ENCODE results near the gene TMEM192.
"Not testable (repeated sequence)": the region's sequence is repeated elsewhere in the genome, so short reads cannot be mapped to it uniquely, and the experiment has no call there.

TMEM192 gene

GRCh38 chr4:165077034-165077578 is 35.6 kb downstream of the TMEM192 start:
- H3K4me1 ChIP-seq (ENCODE audit: control insufficient read depth in 1 of 2, insufficient read depth in 2 of 2, low read length in 2 of 2) = peaks cover 0 to 3% of the 10 kb centered on the region in 2 experiments
- no peak overlapping the region for H3K9ac ChIP-seq (ENCODE audit: low read length)
- H2AFZ ChIP-seq (ENCODE audit: insufficient read depth, low read length, poor library complexity) = no peak overlapping the region
- H3K14ac ChIP-seq (ENCODE audit: low read length) = no peak overlapping the region
- H3K4ac ChIP-seq (ENCODE audit: low read depth, low read length) = no peak overlapping the region
- peaks cover 2 to 3% of the 10 kb centered on the region in 2 experiments for H3K36me3 ChIP-seq (ENCODE audit: control insufficient read depth in 1 of 2, insufficient read depth in 2 of 2, low read length in 2 of 2)
- no peak overlapping the region for H3K23ac ChIP-seq (ENCODE audit: low read length)
- no peaks in the 10 kb centered on the region for H3K27me3 ChIP-seq (ENCODE audit: insufficient read depth, low read length)
- no peak overlapping the region for H2BK5ac ChIP-seq (ENCODE audit: low read depth, low read length, poor library complexity)
- no CpG with 5 or more reads among the region's 5 CpGs for WGBS (ENCODE audit: extremely low coverage, insufficient coverage, insufficient read length)
- no peak overlapping the region for H2BK120ac ChIP-seq (ENCODE audit: insufficient read depth, low read length, poor library complexity)
- H3K79me1 ChIP-seq (ENCODE audit: low read length) = no peaks in the 10 kb centered on the region
- no peak for DNase-seq
- H2AK5ac ChIP-seq (ENCODE audit: low read length) = no peak overlapping the region
- no peak overlapping the region for H3K18ac ChIP-seq (ENCODE audit: low read length)
- H3K9me3 ChIP-seq (ENCODE audit: insufficient read depth, low read depth, low read length) = no peaks in the 10 kb centered on the region
- H4K12ac ChIP-seq (ENCODE audit: low read depth, low read length) = no peak overlapping the region
- H4K91ac ChIP-seq (ENCODE audit: low read depth, low read length) = no peak overlapping the region
- no peak overlapping the region for H3K4me2 ChIP-seq (ENCODE audit: low read length)
- H3K27ac ChIP-seq (ENCODE audit: low read depth, low read length) = no peak overlapping the region
- H2BK12ac ChIP-seq (ENCODE audit: low read length) = no peak overlapping the region
- H4K8ac ChIP-seq (ENCODE audit: low read depth, low read length) = no peak overlapping the region
- no peaks in the 10 kb centered on the region for H3K79me2 ChIP-seq (ENCODE audit: control insufficient read depth, insufficient read depth, low read length, poor library complexity)
- H3K4me3 ChIP-seq (ENCODE audit: low read depth, low read length) = no peak overlapping the region

GRCh38 chr4:165073346-165073745 is 39.3 kb downstream of the TMEM192 start:
- not testable (repeated sequence) for H3K9me3 ChIP-seq (ENCODE audit: insufficient read depth, low read depth, low read length); H4K91ac ChIP-seq (ENCODE audit: low read depth, low read length); H3K9ac ChIP-seq (ENCODE audit: low read length); H3K18ac ChIP-seq (ENCODE audit: low read length); H3K4me3 ChIP-seq (ENCODE audit: low read depth, low read length); H3K27ac ChIP-seq (ENCODE audit: low read depth, low read length); H3K79me1 ChIP-seq (ENCODE audit: low read length); H4K12ac ChIP-seq (ENCODE audit: low read depth, low read length); H2AK5ac ChIP-seq (ENCODE audit: low read length); H3K27me3 ChIP-seq (ENCODE audit: insufficient read depth, low read length); H3K36me3 ChIP-seq (ENCODE audit: control insufficient read depth in 1 of 2, insufficient read depth in 2 of 2, low read length in 2 of 2); H3K23ac ChIP-seq (ENCODE audit: low read length); H3K4ac ChIP-seq (ENCODE audit: low read depth, low read length); H3K4me1 ChIP-seq (ENCODE audit: control insufficient read depth in 1 of 2, insufficient read depth in 2 of 2, low read length in 2 of 2); H2AFZ ChIP-seq (ENCODE audit: insufficient read depth, low read length, poor library complexity); H4K8ac ChIP-seq (ENCODE audit: low read depth, low read length); H2BK120ac ChIP-seq (ENCODE audit: insufficient read depth, low read length, poor library complexity); H2BK5ac ChIP-seq (ENCODE audit: low read depth, low read length, poor library complexity); H3K4me2 ChIP-seq (ENCODE audit: low read length); H2BK12ac ChIP-seq (ENCODE audit: low read length); H3K14ac ChIP-seq (ENCODE audit: low read length); DNase-seq; H3K79me2 ChIP-seq (ENCODE audit: control insufficient read depth, insufficient read depth, low read length, poor library complexity)
- no CpG with 5 or more reads among the region's 11 CpGs for WGBS (ENCODE audit: extremely low coverage, insufficient coverage, insufficient read length)

GRCh38 chr4:165070560-165070959 is 42.1 kb downstream of the TMEM192 start:
- WGBS (ENCODE audit: extremely low coverage, insufficient coverage, insufficient read length) = no CpG with 5 or more reads among the region's 1 CpG
- H3K36me3 ChIP-seq (ENCODE audit: control insufficient read depth in 1 of 2, insufficient read depth in 2 of 2, low read length in 2 of 2) = no peaks in the 10 kb centered on the region

DNA sequence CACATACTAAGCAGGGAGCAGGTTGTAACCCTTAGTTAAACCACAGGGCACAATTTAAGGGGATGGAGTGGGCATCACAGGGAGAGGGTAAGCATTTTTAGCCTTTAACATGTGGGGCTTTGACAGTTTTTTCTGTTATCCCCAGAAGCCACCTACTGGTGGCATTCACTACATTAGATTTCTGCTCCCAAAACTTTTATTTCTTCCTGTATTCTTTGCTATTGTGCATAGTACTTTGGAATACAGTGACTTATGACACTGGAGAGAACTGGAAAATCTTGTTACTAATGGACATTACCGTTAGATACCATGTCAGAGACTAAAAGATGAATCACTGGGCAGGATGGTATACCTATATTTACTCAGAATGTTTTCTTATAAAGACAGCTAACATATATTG is 51.7 kb downstream of the TMEM192 start:
- no peak overlapping the region for H2BK12ac ChIP-seq (ENCODE audit: low read length)
- H3K4ac ChIP-seq (ENCODE audit: low read depth, low read length) = no peak overlapping the region
- peak in 1 of 2 donors; percentile 9 for DNase-seq
- H3K4me1 ChIP-seq (ENCODE audit: control insufficient read depth in 1 of 2, insufficient read depth in 2 of 2, low read length in 2 of 2) = no peaks in the 10 kb centered on the region
- no peak overlapping the region for H2BK120ac ChIP-seq (ENCODE audit: insufficient read depth, low read length, poor library complexity)
- H3K23ac ChIP-seq (ENCODE audit: low read length) = no peak overlapping the region
- no CpG with 5 or more reads among the region's 1 CpG for WGBS (ENCODE audit: extremely low coverage, insufficient coverage, insufficient read length)
- H3K27ac ChIP-seq (ENCODE audit: low read depth, low read length) = no peak overlapping the region
- no peak overlapping the region for H3K18ac ChIP-seq (ENCODE audit: low read length)
- no peak overlapping the region for H4K91ac ChIP-seq (ENCODE audit: low read depth, low read length)
- no peak overlapping the region for H3K4me2 ChIP-seq (ENCODE audit: low read length)
- no peak overlapping the region for H4K8ac ChIP-seq (ENCODE audit: low read depth, low read length)
- H3K79me1 ChIP-seq (ENCODE audit: low read length) = no peaks in the 10 kb centered on the region
- H3K9ac ChIP-seq (ENCODE audit: low read length) = no peak overlapping the region
- no peak overlapping the region for H3K14ac ChIP-seq (ENCODE audit: low read length)
- no peaks in the 10 kb centered on the region for H3K36me3 ChIP-seq (ENCODE audit: control insufficient read depth in 1 of 2, insufficient read depth in 2 of 2, low read length in 2 of 2)
- H3K27me3 ChIP-seq (ENCODE audit: insufficient read depth, low read length) = no peaks in the 10 kb centered on the region
- H2AFZ ChIP-seq (ENCODE audit: insufficient read depth, low read length, poor library complexity) = no peak overlapping the region
- no peak overlapping the region for H2BK5ac ChIP-seq (ENCODE audit: low read depth, low read length, poor library complexity)
- H3K4me3 ChIP-seq (ENCODE audit: low read depth, low read length) = no peak overlapping the region
- H3K9me3 ChIP-seq (ENCODE audit: insufficient read depth, low read depth, low read length) = no peaks in the 10 kb centered on the region
- no peak overlapping the region for H4K12ac ChIP-seq (ENCODE audit: low read depth, low read length)
- H2AK5ac ChIP-seq (ENCODE audit: low read length) = no peak overlapping the region
- H3K79me2 ChIP-seq (ENCODE audit: control insufficient read depth, insufficient read depth, low read length, poor library complexity) = no peaks in the 10 kb centered on the region

More at GRCh38 chr4:165070560-165070959, 42.1 kb downstream of the TMEM192 start:
- Histone ChIP-seq H2BK5ac (ENCODE audit: low read depth, low read length, poor library complexity) (no peak overlapping the region), H4K12ac (ENCODE audit: low read depth, low read length) (no peak overlapping the region), H3K18ac (ENCODE audit: low read length) (no peak overlapping the region), H3K9me3 (ENCODE audit: insufficient read depth, low read depth, low read length) (no peaks in the 10 kb centered on the region), H3K4me2 (ENCODE audit: low read length) (no peak overlapping the region), H3K9ac (ENCODE audit: low read length) (no peak overlapping the region), H3K23ac (ENCODE audit: low read length) (no peak overlapping the region), H3K27ac (ENCODE audit: low read depth, low read length) (no peak overlapping the region), H4K8ac (ENCODE audit: low read depth, low read length) (no peak overlapping the region), H3K4ac (ENCODE audit: low read depth, low read length) (no peak overlapping the region), H3K14ac (ENCODE audit: low read length) (no peak overlapping the region), H2AK5ac (ENCODE audit: low read length) (no peak overlapping the region), H3K79me2 (ENCODE audit: control insufficient read depth, insufficient read depth, low read length, poor library complexity) (no peaks in the 10 kb centered on the region), H3K79me1 (ENCODE audit: low read length) (no peaks in the 10 kb centered on the region), H3K27me3 (ENCODE audit: insufficient read depth, low read length) (no peaks in the 10 kb centered on the region), H2AFZ (ENCODE audit: insufficient read depth, low read length, poor library complexity) (no peak overlapping the region), H2BK12ac (ENCODE audit: low read length) (no peak overlapping the region), H3K4me3 (ENCODE audit: low read depth, low read length) (no peak overlapping the region), H4K91ac (ENCODE audit: low read depth, low read length) (no peak overlapping the region), H2BK120ac (ENCODE audit: insufficient read depth, low read length, poor library complexity) (no peak overlapping the region), H3K4me1 (ENCODE audit: control insufficient read depth in 1 of 2, insufficient read depth in 2 of 2, low read length in 2 of 2) (peaks cover 0 to 3% of the 10 kb centered on the region in 2 experiments)
- DNase-seq = no peak

All from trophoblast cell (in vitro differentiated cells and primary cell).